Measurements from ENCODE around the gene MRPS21.

The MRPS21 gene

GRCh38 chr1:150267896-150268295 lies 25.8 kb upstream of the MRPS21 start:
- WGBS (ENCODE audit: extremely low coverage, insufficient coverage, low lambda C conversion rate), result no CpG with 5 or more reads among the region's 6 CpGs
- Histone ChIP-seq H3K27me3 (ENCODE audit: insufficient read depth, low read length, poor library complexity) (no peaks in the 10 kb centered on the region), H3K27ac (ENCODE audit: low read depth, low read length) (no peak overlapping the region), H2BK15ac (replicated peaks; ENCODE audit: low read depth) (no peak overlapping the region), H3K23ac (ENCODE audit: low read length) (no peak overlapping the region), H3K79me2 (ENCODE audit: control insufficient read depth, insufficient read depth, low read length) (peaks cover 22% of the 10 kb centered on the region), H4K5ac (ENCODE audit: low read length) (no peak overlapping the region), H3K4ac (ENCODE audit: low read depth, low read length) (no peak overlapping the region), H3K79me1 (ENCODE audit: low read length) (peaks cover 20% of the 10 kb centered on the region), H2BK120ac (ENCODE audit: low read depth, low read length) (no peak overlapping the region), H3K4me2 (ENCODE audit: low read length) (peak overlapping the region; percentile 93), H3K56ac (ENCODE audit: low read length) (peak overlapping the region; percentile 100), H3K18ac (ENCODE audit: low read length) (no peak overlapping the region), H4K8ac (ENCODE audit: low read depth, low read length) (no peak overlapping the region), H2AK5ac (ENCODE audit: low read length) (peak overlapping the region; percentile 88), H3K36me3 (ENCODE audit: control insufficient read depth, insufficient read depth, low read length) (peaks cover 6% of the 10 kb centered on the region), H3K4me3 (ENCODE audit: low read length) (peak overlapping the region; percentile 98), H3K9ac (ENCODE audit: low read length) (peak overlapping the region; percentile 99), H2BK5ac (ENCODE audit: low read length) (no peak overlapping the region), H3K4me1 (ENCODE audit: control insufficient read depth, low read depth, low read length) (peaks cover 10% of the 10 kb centered on the region)
- DNase-seq, result no peak

- H3K23ac ChIP-seq (ENCODE audit: low read length), result no peak overlapping the region
- H3K36me3 ChIP-seq (ENCODE audit: control insufficient read depth, insufficient read depth, low read length), result peaks cover 6% of the 10 kb centered on the region
- H3K27ac ChIP-seq (ENCODE audit: low read depth, low read length), result peak overlapping the region; percentile 36
- DNase-seq, result peak; percentile 42
- H3K4me1 ChIP-seq (ENCODE audit: control insufficient read depth, low read depth, low read length), result peaks cover 10% of the 10 kb centered on the region
- peak overlapping the region; percentile 29 for H2BK120ac ChIP-seq (ENCODE audit: low read depth, low read length)
- peak overlapping the region; percentile 80 for H2BK5ac ChIP-seq (ENCODE audit: low read length)
- H4K5ac ChIP-seq (ENCODE audit: low read length), result no peak overlapping the region
- peak overlapping the region; percentile 100 for H3K56ac ChIP-seq (ENCODE audit: low read length)
- peaks cover 20% of the 10 kb centered on the region for H3K79me1 ChIP-seq (ENCODE audit: low read length)
- peak overlapping the region; percentile 18 for H2AK5ac ChIP-seq (ENCODE audit: low read length)
- H4K8ac ChIP-seq (ENCODE audit: low read depth, low read length), result peak overlapping the region; percentile 3
- peak overlapping the region; percentile 93 for H3K4me2 ChIP-seq (ENCODE audit: low read length)
- peak overlapping the region; percentile 61 for H3K4ac ChIP-seq (ENCODE audit: low read depth, low read length)
- peak overlapping the region; percentile 98 for H3K4me3 ChIP-seq (ENCODE audit: low read length)
- H3K79me2 ChIP-seq (ENCODE audit: control insufficient read depth, insufficient read depth, low read length), result peaks cover 22% of the 10 kb centered on the region
- peak overlapping the region; percentile 44 for H3K18ac ChIP-seq (ENCODE audit: low read length)
- no peak overlapping the region for H2BK15ac ChIP-seq (replicated peaks; ENCODE audit: low read depth)
- peak overlapping the region; percentile 99 for H3K9ac ChIP-seq (ENCODE audit: low read length)
- WGBS (ENCODE audit: extremely low coverage, insufficient coverage, low lambda C conversion rate), result no CpG with 5 or more reads among the region's 21 CpGs
- H3K27me3 ChIP-seq (ENCODE audit: insufficient read depth, low read length, poor library complexity), result no peaks in the 10 kb centered on the region
Observed at GRCh38 chr1:150268340-150268704, 25.3 kb upstream of the MRPS21 start.

GRCh38 chr1:150268705-150269403 lies 24.8 kb upstream of the MRPS21 start, which contains the start of gene APH1A:
TSS of gene APH1A (minus strand) at chr1:150269016. CDS start at chr1:150268810, 206 bp downstream.
- peak within 1 kb of the TSS; percentile 87 for H4K5ac ChIP-seq (ENCODE audit: low read length)
- no peak within 1 kb of the TSS for H2BK15ac ChIP-seq (replicated peaks; ENCODE audit: low read depth)
- H3K18ac ChIP-seq (ENCODE audit: low read length), result peak within 1 kb of the TSS; percentile 44
- H3K27ac ChIP-seq (ENCODE audit: low read depth, low read length), result peak within 1 kb of the TSS; percentile 46
- peak within 1 kb of the TSS; percentile 3 for H4K8ac ChIP-seq (ENCODE audit: low read depth, low read length)
- peaks cover 22% of the 10 kb centered on the region for H3K79me2 ChIP-seq (ENCODE audit: control insufficient read depth, insufficient read depth, low read length)
- peak within 1 kb of the TSS; percentile 88 for H2AK5ac ChIP-seq (ENCODE audit: low read length)
- H3K56ac ChIP-seq (ENCODE audit: low read length), result peak within 1 kb of the TSS; percentile 100
- H3K4ac ChIP-seq (ENCODE audit: low read depth, low read length), result peak within 1 kb of the TSS; percentile 61
- H3K4me1 ChIP-seq (ENCODE audit: control insufficient read depth, low read depth, low read length), result peaks cover 10% of the 10 kb centered on the region
- no CpG with 5 or more reads among the region's 49 CpGs for WGBS (ENCODE audit: extremely low coverage, insufficient coverage, low lambda C conversion rate)
- H3K9ac ChIP-seq (ENCODE audit: low read length), result peak within 1 kb of the TSS; percentile 99
- peaks cover 6% of the 10 kb centered on the region for H3K36me3 ChIP-seq (ENCODE audit: control insufficient read depth, insufficient read depth, low read length)
- H3K4me2 ChIP-seq (ENCODE audit: low read length), result peak within 1 kb of the TSS; percentile 93
- peak within 1 kb of the TSS; percentile 80 for H2BK5ac ChIP-seq (ENCODE audit: low read length)
- peak within 1 kb of the TSS; percentile 98 for H3K4me3 ChIP-seq (ENCODE audit: low read length)
- no peaks in the 10 kb centered on the region for H3K27me3 ChIP-seq (ENCODE audit: insufficient read depth, low read length, poor library complexity)
- H3K79me1 ChIP-seq (ENCODE audit: low read length), result peaks cover 20% of the 10 kb centered on the region
- H2BK120ac ChIP-seq (ENCODE audit: low read depth, low read length), result peak within 1 kb of the TSS; percentile 29
- peak; percentile 99 for DNase-seq
- H3K23ac ChIP-seq (ENCODE audit: low read length), result no peak within 1 kb of the TSS

GRCh38 chr1:150269451-150269850 lies 24.2 kb upstream of the MRPS21 start:
- Histone ChIP-seq H3K79me2 (ENCODE audit: control insufficient read depth, insufficient read depth, low read length) (peaks cover 22% of the 10 kb centered on the region), H3K36me3 (ENCODE audit: control insufficient read depth, insufficient read depth, low read length) (peaks cover 6% of the 10 kb centered on the region), H2BK120ac (ENCODE audit: low read depth, low read length) (no peak overlapping the region), H2BK5ac (ENCODE audit: low read length) (no peak overlapping the region), H3K18ac (ENCODE audit: low read length) (no peak overlapping the region), H3K27ac (ENCODE audit: low read depth, low read length) (peak overlapping the region; percentile 46), H3K4me2 (ENCODE audit: low read length) (peak overlapping the region; percentile 24), H3K79me1 (ENCODE audit: low read length) (peaks cover 20% of the 10 kb centered on the region), H3K4me1 (ENCODE audit: control insufficient read depth, low read depth, low read length) (peaks cover 10% of the 10 kb centered on the region), H2AK5ac (ENCODE audit: low read length) (no peak overlapping the region), H4K5ac (ENCODE audit: low read length) (peak overlapping the region; percentile 26), H3K4me3 (ENCODE audit: low read length) (peak overlapping the region; percentile 7), H3K4ac (ENCODE audit: low read depth, low read length) (no peak overlapping the region), H3K27me3 (ENCODE audit: insufficient read depth, low read length, poor library complexity) (no peaks in the 10 kb centered on the region), H4K8ac (ENCODE audit: low read depth, low read length) (no peak overlapping the region), H3K23ac (ENCODE audit: low read length) (no peak overlapping the region), H2BK15ac (replicated peaks; ENCODE audit: low read depth) (no peak overlapping the region), H3K9ac (ENCODE audit: low read length) (peak overlapping the region; percentile 43), H3K56ac (ENCODE audit: low read length) (peak overlapping the region; percentile 73)
- DNase-seq, result no peak
- no CpG with 5 or more reads among the region's 10 CpGs for WGBS (ENCODE audit: extremely low coverage, insufficient coverage, low lambda C conversion rate)

GRCh38 chr1:150271291-150271959 lies 22.2 kb upstream of the MRPS21 start:
- Histone ChIP-seq H2BK120ac (ENCODE audit: low read depth, low read length) (no peak overlapping the region), H2BK5ac (ENCODE audit: low read length) (no peak overlapping the region), H3K18ac (ENCODE audit: low read length) (no peak overlapping the region), H3K27ac (ENCODE audit: low read depth, low read length) (no peak overlapping the region), H2BK15ac (replicated peaks; ENCODE audit: low read depth) (no peak overlapping the region), H3K36me3 (ENCODE audit: control insufficient read depth, insufficient read depth, low read length) (peaks cover 1% of the 10 kb centered on the region), H3K79me2 (ENCODE audit: control insufficient read depth, insufficient read depth, low read length) (peaks cover 20% of the 10 kb centered on the region), H3K79me1 (ENCODE audit: low read length) (peaks cover 16% of the 10 kb centered on the region), H3K4me3 (ENCODE audit: low read length) (no peak overlapping the region), H3K4ac (ENCODE audit: low read depth, low read length) (no peak overlapping the region), H3K56ac (ENCODE audit: low read length) (no peak overlapping the region), H3K27me3 (ENCODE audit: insufficient read depth, low read length, poor library complexity) (no peaks in the 10 kb centered on the region), H2AK5ac (ENCODE audit: low read length) (peak overlapping the region; percentile 58), H3K4me2 (ENCODE audit: low read length) (no peak overlapping the region), H4K8ac (ENCODE audit: low read depth, low read length) (no peak overlapping the region), H4K5ac (ENCODE audit: low read length) (no peak overlapping the region), H3K23ac (ENCODE audit: low read length) (no peak overlapping the region), H3K4me1 (ENCODE audit: control insufficient read depth, low read depth, low read length) (peaks cover 10% of the 10 kb centered on the region), H3K9ac (ENCODE audit: low read length) (no peak overlapping the region)
- no CpG with 5 or more reads among the region's 7 CpGs for WGBS (ENCODE audit: extremely low coverage, insufficient coverage, low lambda C conversion rate)
- no peak for DNase-seq

Data from mesendoderm (in vitro differentiated cells).